Stimulated activated CD4-positive, alpha-beta T cell treated with anti-CD3 and anti-CD28 coated beads, Interleukin-15, amount 100 ng/mL, for 24 hours (primary cell): ENCODE results near the gene DOCK2.

Experiments used
- DNase-seq: peaks from one replicate; pipeline ENCODE4 v3.0.0-alpha.2; 2020

Gene DOCK2

GRCh38 chr5:169873642-169874041, 236.6 kb downstream of the DOCK2 start:
- DNase-seq: no peak

DNA sequence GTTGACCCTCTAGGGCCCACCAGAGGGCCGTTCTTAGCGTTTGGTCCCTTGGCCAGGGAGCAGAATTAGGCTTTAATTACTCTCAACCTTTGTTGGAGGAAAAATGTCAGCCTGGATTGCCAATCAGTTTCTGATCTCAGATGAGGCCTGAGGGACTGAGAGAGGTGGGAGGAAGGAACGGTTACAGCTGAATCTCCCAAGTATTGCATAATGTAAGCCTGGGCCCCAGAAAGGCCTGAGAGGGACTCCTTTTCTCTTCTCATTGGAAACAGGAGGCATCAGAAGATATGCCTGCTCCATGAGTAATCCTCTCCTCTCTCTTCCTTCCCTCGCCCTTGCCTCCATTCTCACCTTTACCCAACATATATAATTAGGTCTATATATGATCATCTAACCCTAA, 237.5 kb downstream of the DOCK2 start:
- no peak for DNase-seq

- DNase-seq: no peak
Observed at GRCh38 chr5:169875091-169875728, 238.1 kb downstream of the DOCK2 start.

- DNase-seq: no peak
Observed at GRCh38 chr5:169875731-169876130, 238.7 kb downstream of the DOCK2 start.

GRCh38 chr5:169876386-169876785, 239.3 kb downstream of the DOCK2 start:
- no peak for DNase-seq

DNA sequence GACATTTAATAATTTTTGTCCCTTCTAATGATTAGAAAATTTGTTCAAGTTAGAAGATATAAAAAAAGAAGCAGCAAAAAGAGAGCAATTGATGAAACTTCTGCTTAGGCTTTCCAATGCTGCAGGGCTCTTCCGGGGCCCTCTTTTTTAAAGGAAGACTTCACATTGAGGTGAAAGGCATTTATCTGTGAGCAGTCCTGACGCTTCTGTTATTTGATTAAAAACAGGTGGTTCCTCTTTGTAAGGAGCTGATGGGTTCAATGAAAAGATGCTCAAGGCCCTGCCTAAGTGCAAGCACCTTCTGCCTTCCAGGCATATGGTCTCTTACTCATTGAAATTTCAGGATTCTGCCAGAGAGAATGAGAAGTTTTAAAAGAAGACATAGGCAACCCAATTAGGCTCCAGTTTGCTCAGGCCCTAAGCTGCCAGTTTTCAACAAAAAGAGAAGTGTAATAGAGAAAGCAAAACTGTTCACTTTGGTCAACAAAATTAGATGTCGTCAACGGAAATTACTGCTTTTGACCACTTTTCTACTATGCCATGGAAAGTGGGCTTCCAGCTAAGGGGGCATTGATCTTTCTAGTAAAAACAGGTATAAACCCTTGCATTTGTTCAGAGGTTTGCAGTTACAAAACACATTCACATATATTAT, 243.1 kb downstream of the DOCK2 start:
- no peak for DNase-seq

DNA sequence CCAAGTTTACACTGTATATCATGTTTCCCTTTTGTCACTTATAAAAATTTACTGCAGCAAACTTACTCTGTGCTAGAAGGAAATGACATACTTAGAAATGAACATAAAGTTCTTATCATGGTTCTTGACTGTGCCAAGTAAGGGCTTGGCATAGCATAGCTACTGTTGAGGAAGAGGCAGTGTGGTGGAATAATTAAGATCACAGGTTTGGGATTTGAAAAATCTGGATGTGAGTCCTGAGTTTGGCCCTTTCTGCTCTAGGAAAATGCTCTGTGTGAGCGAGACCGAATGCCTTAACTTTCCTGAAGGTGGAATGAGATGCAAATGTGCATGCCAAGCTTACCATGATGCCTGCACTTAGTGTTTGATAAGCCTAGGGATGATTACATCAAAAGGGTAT, 243.7 kb downstream of the DOCK2 start:
- no peak for DNase-seq

DNA sequence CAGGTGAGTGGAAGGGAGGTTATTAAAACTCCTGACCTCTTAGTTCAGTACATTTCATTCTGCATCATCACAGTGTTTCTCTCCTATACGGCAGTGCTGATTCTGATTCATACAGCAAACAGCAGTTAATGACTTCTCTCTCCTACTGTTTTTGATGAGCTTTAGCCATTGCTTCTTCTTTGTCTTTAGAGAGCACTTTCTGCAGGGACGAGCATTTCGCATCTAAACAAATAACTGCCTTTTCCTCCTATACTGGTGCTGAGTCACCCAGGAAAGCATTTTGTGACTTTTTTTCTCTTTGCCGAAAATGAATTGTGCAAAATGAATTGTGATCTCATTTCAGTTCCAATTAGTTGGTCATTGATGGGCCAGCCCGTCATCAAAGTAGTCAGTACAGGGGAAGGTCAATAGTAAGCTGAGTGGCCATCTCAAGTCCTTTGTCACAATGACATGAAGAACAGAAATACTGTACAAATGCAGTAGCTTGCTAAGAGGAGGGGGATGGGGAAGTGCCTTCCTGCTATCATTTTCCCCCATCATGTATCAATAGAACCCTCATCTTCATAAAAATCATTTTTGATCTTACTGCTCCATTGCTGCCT, 244.7 kb downstream of the DOCK2 start:
- DNase-seq: no peak

- no peak for DNase-seq
Observed at GRCh38 chr5:169886033-169886432, 249.0 kb downstream of the DOCK2 start.

- DNase-seq: no peak
Observed at GRCh38 chr5:169886677-169887076, 249.6 kb downstream of the DOCK2 start.

DNA sequence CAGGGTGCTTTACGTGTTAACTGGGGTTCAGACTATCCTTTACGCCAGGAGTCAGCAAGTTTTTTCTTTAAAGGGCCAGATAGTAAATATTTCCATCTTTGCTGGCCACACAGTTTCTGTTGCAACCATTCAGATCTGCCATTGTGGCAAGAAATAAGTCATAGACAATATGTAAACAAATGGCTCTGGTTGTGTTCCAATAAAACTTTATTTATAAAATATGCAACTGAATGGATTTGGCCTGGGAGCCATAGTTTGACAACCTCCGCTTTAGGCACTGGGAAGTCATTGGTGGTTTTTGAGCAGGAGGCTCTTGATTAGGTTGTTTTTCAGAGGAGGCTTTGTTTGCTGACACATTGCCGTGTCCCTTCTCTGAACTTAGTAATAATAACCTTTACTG, 252.5 kb downstream of the DOCK2 start:
- no peak for DNase-seq

- DNase-seq: no peak
Observed at GRCh38 chr5:169893010-169893409, 255.9 kb downstream of the DOCK2 start.

- DNase-seq: no peak
Observed at GRCh38 chr5:169893571-169893970, 256.5 kb downstream of the DOCK2 start.

- DNase-seq: no peak
Observed at GRCh38 chr5:169895926-169896325, 258.9 kb downstream of the DOCK2 start.

DNA sequence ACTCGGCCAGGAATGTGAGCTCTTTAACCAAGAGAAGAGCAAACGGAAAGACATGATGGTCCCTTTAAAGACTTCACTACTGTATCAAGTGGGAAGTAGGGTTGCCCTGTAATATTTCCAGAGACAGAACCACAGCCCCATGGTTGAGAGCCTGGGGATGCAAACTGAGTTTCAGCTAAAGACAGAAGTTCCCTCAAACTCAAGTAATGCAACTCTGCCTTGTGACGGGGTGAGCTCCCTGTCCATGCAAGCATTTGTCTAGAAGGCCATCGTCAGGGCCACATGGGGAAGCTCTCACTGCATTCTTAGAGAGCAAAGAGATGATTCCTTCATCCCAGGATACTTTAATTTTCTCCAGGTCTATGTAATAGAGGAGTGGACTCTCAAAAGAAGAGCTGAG, 260.4 kb downstream of the DOCK2 start:
- no peak for DNase-seq

DNA sequence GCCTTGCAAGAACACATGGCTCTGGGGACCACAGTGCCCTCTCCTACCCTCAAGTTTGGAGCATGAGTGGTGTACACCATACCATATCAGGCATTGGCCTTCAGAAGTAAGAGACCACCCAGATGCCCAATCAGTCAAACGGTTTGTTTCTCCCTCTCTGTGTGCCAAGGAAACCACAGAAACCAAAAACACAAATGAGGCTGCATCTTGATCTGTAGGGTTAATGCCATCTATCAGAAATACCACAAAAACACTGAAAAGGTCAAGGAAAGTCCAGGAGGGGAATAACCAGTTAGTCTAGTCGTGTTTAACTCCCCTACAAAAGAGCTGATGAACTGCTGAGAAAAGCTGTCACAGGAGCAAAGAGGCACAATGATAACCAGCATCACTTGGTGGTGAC, 264.8 kb downstream of the DOCK2 start:
- no peak for DNase-seq

DNA sequence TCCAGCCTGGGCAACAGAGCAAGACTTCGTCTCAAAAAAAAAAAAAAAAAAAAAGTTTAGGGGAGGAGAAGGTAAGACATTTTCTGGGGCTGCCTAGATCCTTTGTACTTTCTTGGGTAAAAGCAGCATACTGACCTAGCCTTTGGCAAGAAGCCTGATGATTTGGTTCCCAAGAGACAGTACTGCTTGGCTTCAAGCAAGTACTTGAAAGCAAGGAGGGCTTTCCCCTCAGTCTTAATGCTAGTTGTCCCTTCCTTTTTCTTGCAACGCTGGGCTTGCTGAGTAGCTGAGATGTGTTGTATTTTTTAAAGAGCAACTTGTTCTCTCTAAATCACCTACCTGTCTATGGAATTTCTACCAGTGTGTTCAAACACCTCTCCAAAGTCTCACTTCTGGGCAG, 267.0 kb downstream of the DOCK2 start:
- no peak for DNase-seq

DNA sequence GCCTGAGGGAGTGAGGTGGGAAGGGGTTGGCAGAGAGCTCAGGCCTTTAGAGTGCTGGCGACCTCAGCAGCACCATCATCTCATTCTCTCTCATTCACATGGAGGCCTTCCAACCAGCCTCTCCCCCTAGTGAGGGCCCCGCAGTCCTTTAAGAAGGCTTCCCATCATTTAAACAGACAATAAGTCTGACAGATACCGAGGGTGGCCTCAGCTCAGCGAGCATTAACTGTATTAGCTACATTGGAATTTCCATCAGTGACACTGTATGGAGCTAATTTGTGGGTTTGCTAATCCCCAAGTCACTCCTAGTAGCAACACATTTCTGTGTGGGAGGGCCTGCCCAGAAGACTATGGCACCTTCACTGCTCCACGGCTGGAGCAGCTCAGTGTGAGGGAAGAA, 267.4 kb downstream of the DOCK2 start:
- no peak for DNase-seq

- no peak for DNase-seq
Observed at GRCh38 chr5:169905017-169905416, 267.9 kb downstream of the DOCK2 start.

DNA sequence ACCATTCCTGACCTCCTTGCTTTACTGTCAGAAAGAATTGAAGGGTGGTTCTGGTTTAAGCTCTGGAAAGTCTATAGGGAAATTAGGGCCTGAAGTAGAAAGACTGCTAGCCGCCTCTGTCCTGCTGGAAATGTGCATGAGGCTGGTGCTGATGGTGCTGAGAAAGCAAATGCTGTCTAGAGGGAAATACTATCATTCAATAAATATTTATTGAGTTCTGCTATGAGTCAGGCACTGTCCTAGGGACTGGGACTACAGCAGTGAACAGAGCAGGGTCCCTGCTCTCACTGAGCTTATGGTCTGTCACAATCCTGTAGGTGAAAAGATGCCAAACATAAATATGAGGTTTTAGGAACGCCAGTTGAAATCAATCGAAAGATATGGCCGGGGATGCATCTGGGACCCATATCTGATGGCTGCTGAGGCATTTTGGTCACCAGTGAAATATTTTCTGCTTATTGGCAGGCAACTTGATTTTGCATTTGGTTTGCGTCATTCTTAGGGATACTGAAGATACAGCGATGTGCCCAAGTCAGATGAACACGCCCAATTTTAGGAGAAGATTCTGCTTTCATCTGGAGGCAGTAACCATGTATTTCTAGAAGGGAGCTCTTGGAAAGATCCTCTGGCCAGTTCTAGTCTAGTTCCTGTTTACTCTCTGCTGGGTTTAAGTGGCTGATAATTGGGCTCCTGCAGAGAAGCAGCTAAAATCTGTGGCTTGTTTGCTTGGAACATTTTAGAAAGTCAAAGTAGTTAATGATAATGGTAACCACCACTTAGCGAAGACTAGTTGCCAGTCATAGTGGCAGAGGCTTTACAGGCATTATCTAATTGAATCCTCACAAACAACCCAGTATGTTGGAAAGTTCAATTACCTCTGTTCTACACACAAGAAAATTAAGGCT, 269.9 kb downstream of the DOCK2 start:
- DNase-seq: no peak

- DNase-seq: no peak
Observed at GRCh38 chr5:169908864-169909263, 271.8 kb downstream of the DOCK2 start.

GRCh38 chr5:169909945-169910344, 272.9 kb downstream of the DOCK2 start:
- no peak for DNase-seq

- DNase-seq: no peak
Observed at GRCh38 chr5:169910393-169910792, 273.3 kb downstream of the DOCK2 start.
